Spleen (tissue), 11 donors: Measurements from ENCODE around the gene SUPT3H. TPM values are rescaled to one million over a fixed set of nuclear protein-coding genes. Genes with fewer than 3 reads are reported as not detected.
"Not testable (repeated sequence)": the region's sequence is repeated elsewhere in the genome, so short reads cannot be mapped to it uniquely, and the experiment has no call there.

Experiments
- DNase-seq: peaks from one replicate; pipeline ENCODE4 v3.0.0-alpha.2; 2020
- H3K27ac ChIP-seq, 8 donors: fragments of 200-600 bp; sonication (generic) in 7 of 8; 1 replicate in 4 of 8; 2 replicates in 4 of 8; pipeline versions ENCODE4 v1.5.0 to v1.8.0; 2016 to 2021; ENCODE audit warnings: inconsistent platforms in 4 of 8, mild to moderate bottlenecking in 4 of 8, moderate library complexity in 1 of 8
- H3K27me3 ChIP-seq, 7 donors: fragments of 200-600 bp; sonication (generic) in 6 of 7; replicated peaks in 1 of 7; 1 replicate in 4 of 7; 2 replicates in 3 of 7; pipeline versions ENCODE4 v1.5.0 to v1.8.0; 2016 to 2021; ENCODE audit warnings: inconsistent platforms in 3 of 7, mild to moderate bottlenecking in 1 of 7
- H3K36me3 ChIP-seq, 6 donors: fragments of 200-600 bp; sonication (generic) in 5 of 6; 1 replicate in 4 of 6; 2 replicates in 2 of 6; pipeline versions ENCODE4 v1.5.0 to v1.8.0; 2016 to 2021; ENCODE audit warnings: inconsistent platforms in 2 of 6
- H3K4me1 ChIP-seq, 6 donors: fragments of 200-600 bp; sonication (generic) in 5 of 6; 1 replicate in 3 of 6; 2 replicates in 3 of 6; pipeline versions ENCODE4 v1.5.0 to v1.8.0; 2016 to 2021; ENCODE audit warnings: inconsistent platforms in 3 of 6
- H3K4me3 ChIP-seq, 8 donors: fragments of 200-600 bp; sonication (generic) in 7 of 8; 1 replicate in 4 of 8; 2 replicates in 4 of 8; pipeline versions ENCODE4 v1.5.0 to v1.8.0; 2016 to 2021; ENCODE audit warnings: inconsistent platforms in 4 of 8, mild to moderate bottlenecking in 4 of 8, moderate library complexity in 2 of 8
- H3K9me3 ChIP-seq, 8 donors: fragments of 200-600 bp; sonication (generic) in 7 of 8; 1 replicate in 4 of 8; 2 replicates in 4 of 8; pipeline versions ENCODE4 v1.5.0 to v1.8.0; 2016 to 2021; ENCODE audit warnings: inconsistent platforms in 4 of 8
- CTCF ChIP-seq, 11 experiments: fragments of 200-600 bp in 7 of 11; fragments of 450-650 bp in 4 of 11; sonication (generic) in 4 of 11; IDR thresholded peaks in 8 of 11; conservative IDR thresholded peaks in 3 of 11; 1 replicate in 7 of 11; 2 replicates in 4 of 11; pipeline versions ENCODE4 v1.4.0 to v1.8.0; 2016 to 2021; ENCODE audit warnings: antibody characterized with exemption in 11 of 11, inconsistent platforms in 4 of 11, mild to moderate bottlenecking in 1 of 11
- POLR2A ChIP-seq, 3 donors: fragments of 450-650 bp; IDR thresholded peaks; one replicate each; pipeline ENCODE4 v1.5.1; 2017; ENCODE audit warnings: antibody characterized with exemption in 3 of 3, mild to moderate bottlenecking in 1 of 3
- POLR2AphosphoS5 ChIP-seq, 3 donors: sonication (generic); formaldehyde crosslinking; IDR thresholded peaks; one replicate each; pipeline ENCODE4 v1.5.1; 2017; ENCODE audit warnings: antibody characterized with exemption in 3 of 3
- WGBS, 5 donors: extraction: QIAGEN DNeasy Blood & Tissue Kit in 3 of 5; methylation state at CpG; one replicate each; pipeline versions ENCODE4 v1.1.5 to v1.1.7; 2013 to 2018; 5-methylcytosine and 5-hydroxymethylcytosine counted together
- intact Hi-C: fragments of 100-400 bp; cut with DNase I; formaldehyde crosslinking; loops from one replicate; pipeline ENCODE4 v1.15.0; 2023; ENCODE audit warnings: low total_unique reads
- polyA plus RNA-seq, 3 donors: library from polyadenylated mRNA; stranded (reverse); fragments of 200-250 nt; gene quantifications; one replicate each; pipeline ENCODE4 v1.2.1, GENCODE V29; 2013
- total RNA-seq, 7 donors: library from RNA; depleted of rRNA in 3 of 7; stranded (reverse); fragments of >200 nt in 3 of 7; fragmentation: NEBNext Ultra II Directional in 4 of 7; extraction: Animal tissue kit (Norgen Biotek cat#: 25700) in 4 of 7; gene quantifications; one replicate each; pipeline versions ENCODE4 v1.1.0 to v1.2.1, GENCODE V29; 2016 to 2021
- donor health status: healthy with polysubstance abuse.
- donor health status: DM: no; HTN: no; CAD: no; lungs with moderate emphysema.
- donor health status: DM: no; HTN: no; CAD: no.
- donor health status: Bipolar disorder and iron deficiency.
- donor health status: healthy.
- donor health status: DM: no; HTN: no; CAD: no.
- donor health status: DM: yes; HTN: yes; CAD: no.

The SUPT3H gene
- total and polyA plus RNA-seq, 10 donors: 3.1 to 16.8 (median 6.2) TPM

GRCh38 chr6:44906761-44907160 is 471.0 kb downstream of the SUPT3H start:
- no peaks in the 10 kb centered on the region for H3K36me3 ChIP-seq
- peaks cover 0 to 8% (median 0%) of the 10 kb centered on the region in 8 donors for H3K9me3 ChIP-seq
- intact Hi-C loops: no loop called here
- WGBS, 5 donors: 80 to 95% (median 86%) methylated on average over 2 of the region's 2 CpGs
- TF ChIP-seq POLR2AphosphoS5 (IDR thresholded peaks at IDR 0.05) (no peak), POLR2A (IDR thresholded peaks at IDR 0.05) (no peak), CTCF (IDR thresholded peaks at IDR 0.05 in 8 of 11, conservative IDR thresholded peaks at IDR 0.05 in 3 of 11) (no peak)
- H3K27me3 ChIP-seq: no peaks in the 10 kb centered on the region
- no peak overlapping the region for H3K27ac ChIP-seq
- no peak overlapping the region for H3K4me3 ChIP-seq
- no peaks in the 10 kb centered on the region for H3K4me1 ChIP-seq
- no peak for DNase-seq

- H3K36me3 ChIP-seq, H3K27ac ChIP-seq, intact Hi-C loops, H3K27me3 ChIP-seq, H3K9me3 ChIP-seq, H3K4me1 ChIP-seq, DNase-seq, H3K4me3 ChIP-seq: not testable (repeated sequence)
- WGBS, 5 donors: 91 to 97% (median 93%) methylated on average over 7 to 11 of the region's 11 CpGs
Observed at GRCh38 chr6:44900358-44900757, 477.4 kb downstream of the SUPT3H start.

- H3K4me1 ChIP-seq: no peaks in the 10 kb centered on the region
- H3K9me3 ChIP-seq: peaks cover 0 to 13% (median 3%) of the 10 kb centered on the region in 8 donors
- H3K27me3 ChIP-seq: no peaks in the 10 kb centered on the region
- H3K36me3 ChIP-seq: no peaks in the 10 kb centered on the region
- H3K27ac ChIP-seq: no peak overlapping the region
- intact Hi-C loops: no loop called here
- WGBS, 5 donors: 91 to 93% (median 93%) methylated on average over 9 to 10 of the region's 10 CpGs
- DNase-seq: no peak
- no peak for TF ChIP-seq POLR2A (IDR thresholded peaks at IDR 0.05)
- no peak for TF ChIP-seq POLR2AphosphoS5 (IDR thresholded peaks at IDR 0.05)
- no peak for TF ChIP-seq CTCF (IDR thresholded peaks at IDR 0.05 in 8 of 11, conservative IDR thresholded peaks at IDR 0.05 in 3 of 11)
- no peak overlapping the region for H3K4me3 ChIP-seq
Observed at GRCh38 chr6:44898296-44898930, 479.3 kb downstream of the SUPT3H start.

GRCh38 chr6:44897316-44897715 is 480.4 kb downstream of the SUPT3H start:
- peaks cover 0 to 13% (median 3%) of the 10 kb centered on the region in 8 donors for H3K9me3 ChIP-seq
- intact Hi-C loops: no loop called here
- H3K4me1 ChIP-seq: no peaks in the 10 kb centered on the region
- no peak for DNase-seq
- no peak for TF ChIP-seq POLR2AphosphoS5 (IDR thresholded peaks at IDR 0.05)
- TF ChIP-seq CTCF (IDR thresholded peaks at IDR 0.05 in 8 of 11, conservative IDR thresholded peaks at IDR 0.05 in 3 of 11): no peak
- TF ChIP-seq POLR2A (IDR thresholded peaks at IDR 0.05): no peak
- H3K4me3 ChIP-seq: no peak overlapping the region
- H3K27me3 ChIP-seq: no peaks in the 10 kb centered on the region
- no peaks in the 10 kb centered on the region for H3K36me3 ChIP-seq
- no peak overlapping the region for H3K27ac ChIP-seq

GRCh38 chr6:44896701-44897100 is 481.0 kb downstream of the SUPT3H start:
- TF ChIP-seq POLR2A (IDR thresholded peaks at IDR 0.05) (no peak), CTCF (IDR thresholded peaks at IDR 0.05 in 8 of 11, conservative IDR thresholded peaks at IDR 0.05 in 3 of 11) (no peak), POLR2AphosphoS5 (IDR thresholded peaks at IDR 0.05) (no peak)
- Histone ChIP-seq H3K27ac (no peak overlapping the region), H3K36me3 (no peaks in the 10 kb centered on the region), H3K27me3 (no peaks in the 10 kb centered on the region), H3K9me3 (peaks cover 0 to 13% (median 3%) of the 10 kb centered on the region in 8 donors), H3K4me3 (no peak overlapping the region), H3K4me1 (no peaks in the 10 kb centered on the region)
- 71 to 84% (median 77%) methylated on average over 4 of the region's 4 CpGs for WGBS, 5 donors
- no peak for DNase-seq
- intact Hi-C loops: no loop called here
